Panc1 (cell line): ENCODE measurements around the gene HDAC7.

Experiments used
- POLR2AphosphoS5 ChIP-seq: IDR thresholded peaks from 2 replicates; pipeline ENCODE4 v1.6.1; 2012; ENCODE audit warnings: mild to moderate bottlenecking, low read depth, low read length, moderate library complexity
- SIN3A ChIP-seq: IDR thresholded peaks from 2 replicates; pipeline ENCODE4 v1.6.1; 2012; ENCODE audit warnings: low read depth, mild to moderate bottlenecking, low read length, moderate library complexity, borderline replicate concordance; ENCODE audit not compliant: insufficient read depth
- TCF7L2 ChIP-seq: IDR thresholded peaks from 2 replicates; pipeline ENCODE4 v1.6.1; 2011; ENCODE audit warnings: mild to moderate bottlenecking, low read depth, low read length, inconsistent platforms
- TF ChIP-seq, protein P1 (sequence below): fragments of 450-650 bp; IDR thresholded peaks from 2 replicates; pipeline ENCODE4 v1.5.1; 2017; ENCODE audit warnings: mild to moderate bottlenecking
- TF ChIP-seq, protein P2 (sequence below), 2 experiments: IDR thresholded peaks; 2 replicates each; pipeline ENCODE4 v1.6.1; 2011 to 2012; ENCODE audit warnings: low read depth in 2 of 2, control low read depth in 1 of 2, low read length in 1 of 2, mild to moderate bottlenecking in 1 of 2, moderate library complexity in 1 of 2; ENCODE audit not compliant: insufficient read depth in 1 of 2

DNA sequence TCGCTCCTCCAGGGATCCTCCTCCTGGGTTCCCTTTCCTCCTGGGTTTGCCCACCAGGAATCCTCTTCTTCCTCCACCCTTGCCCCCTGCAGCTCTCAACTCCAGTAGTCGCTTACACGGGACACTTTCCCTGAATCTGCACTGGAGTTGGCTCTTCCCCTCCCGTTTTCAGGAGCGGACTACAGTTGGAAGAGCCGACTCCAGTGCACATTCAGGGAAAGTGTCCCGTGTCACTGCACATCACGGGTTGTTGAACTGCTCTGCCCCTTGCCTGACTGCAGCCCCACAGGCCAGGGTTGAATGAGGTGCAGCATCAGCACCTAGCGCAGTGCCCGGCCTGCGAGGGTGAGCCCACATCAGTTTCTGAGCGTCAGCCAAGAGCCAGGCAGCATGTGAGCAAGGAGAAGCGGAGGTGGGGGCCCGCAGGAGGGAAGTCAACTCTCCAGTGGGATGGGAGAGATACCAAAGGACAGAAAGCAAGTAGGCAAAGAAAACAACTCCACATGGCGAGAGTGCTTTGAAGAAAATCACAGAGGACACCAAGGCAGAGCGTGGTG lies 74.1 kb downstream of the HDAC7 start:
- TF ChIP-seq POLR2AphosphoS5 (no peak), SIN3A (no peak), TCF7L2 (no peak)
- TF ChIP-seq, protein P1, sequence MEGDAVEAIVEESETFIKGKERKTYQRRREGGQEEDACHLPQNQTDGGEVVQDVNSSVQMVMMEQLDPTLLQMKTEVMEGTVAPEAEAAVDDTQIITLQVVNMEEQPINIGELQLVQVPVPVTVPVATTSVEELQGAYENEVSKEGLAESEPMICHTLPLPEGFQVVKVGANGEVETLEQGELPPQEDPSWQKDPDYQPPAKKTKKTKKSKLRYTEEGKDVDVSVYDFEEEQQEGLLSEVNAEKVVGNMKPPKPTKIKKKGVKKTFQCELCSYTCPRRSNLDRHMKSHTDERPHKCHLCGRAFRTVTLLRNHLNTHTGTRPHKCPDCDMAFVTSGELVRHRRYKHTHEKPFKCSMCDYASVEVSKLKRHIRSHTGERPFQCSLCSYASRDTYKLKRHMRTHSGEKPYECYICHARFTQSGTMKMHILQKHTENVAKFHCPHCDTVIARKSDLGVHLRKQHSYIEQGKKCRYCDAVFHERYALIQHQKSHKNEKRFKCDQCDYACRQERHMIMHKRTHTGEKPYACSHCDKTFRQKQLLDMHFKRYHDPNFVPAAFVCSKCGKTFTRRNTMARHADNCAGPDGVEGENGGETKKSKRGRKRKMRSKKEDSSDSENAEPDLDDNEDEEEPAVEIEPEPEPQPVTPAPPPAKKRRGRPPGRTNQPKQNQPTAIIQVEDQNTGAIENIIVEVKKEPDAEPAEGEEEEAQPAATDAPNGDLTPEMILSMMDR, result no peak
- TF ChIP-seq, protein P2, sequence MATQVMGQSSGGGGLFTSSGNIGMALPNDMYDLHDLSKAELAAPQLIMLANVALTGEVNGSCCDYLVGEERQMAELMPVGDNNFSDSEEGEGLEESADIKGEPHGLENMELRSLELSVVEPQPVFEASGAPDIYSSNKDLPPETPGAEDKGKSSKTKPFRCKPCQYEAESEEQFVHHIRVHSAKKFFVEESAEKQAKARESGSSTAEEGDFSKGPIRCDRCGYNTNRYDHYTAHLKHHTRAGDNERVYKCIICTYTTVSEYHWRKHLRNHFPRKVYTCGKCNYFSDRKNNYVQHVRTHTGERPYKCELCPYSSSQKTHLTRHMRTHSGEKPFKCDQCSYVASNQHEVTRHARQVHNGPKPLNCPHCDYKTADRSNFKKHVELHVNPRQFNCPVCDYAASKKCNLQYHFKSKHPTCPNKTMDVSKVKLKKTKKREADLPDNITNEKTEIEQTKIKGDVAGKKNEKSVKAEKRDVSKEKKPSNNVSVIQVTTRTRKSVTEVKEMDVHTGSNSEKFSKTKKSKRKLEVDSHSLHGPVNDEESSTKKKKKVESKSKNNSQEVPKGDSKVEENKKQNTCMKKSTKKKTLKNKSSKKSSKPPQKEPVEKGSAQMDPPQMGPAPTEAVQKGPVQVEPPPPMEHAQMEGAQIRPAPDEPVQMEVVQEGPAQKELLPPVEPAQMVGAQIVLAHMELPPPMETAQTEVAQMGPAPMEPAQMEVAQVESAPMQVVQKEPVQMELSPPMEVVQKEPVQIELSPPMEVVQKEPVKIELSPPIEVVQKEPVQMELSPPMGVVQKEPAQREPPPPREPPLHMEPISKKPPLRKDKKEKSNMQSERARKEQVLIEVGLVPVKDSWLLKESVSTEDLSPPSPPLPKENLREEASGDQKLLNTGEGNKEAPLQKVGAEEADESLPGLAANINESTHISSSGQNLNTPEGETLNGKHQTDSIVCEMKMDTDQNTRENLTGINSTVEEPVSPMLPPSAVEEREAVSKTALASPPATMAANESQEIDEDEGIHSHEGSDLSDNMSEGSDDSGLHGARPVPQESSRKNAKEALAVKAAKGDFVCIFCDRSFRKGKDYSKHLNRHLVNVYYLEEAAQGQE (IDR thresholded peaks at IDR 0.05; ENCODE audit: insufficient read depth in 1 of 2, low read depth in 2 of 2, low read length in 1 of 2), result no peak
